ENCODE measurements around the gene FAM149B1.
"Not testable (repeated sequence)": the region's sequence is repeated elsewhere in the genome, so short reads cannot be mapped to it uniquely, and the experiment has no call there.

FAM149B1 gene

DNA sequence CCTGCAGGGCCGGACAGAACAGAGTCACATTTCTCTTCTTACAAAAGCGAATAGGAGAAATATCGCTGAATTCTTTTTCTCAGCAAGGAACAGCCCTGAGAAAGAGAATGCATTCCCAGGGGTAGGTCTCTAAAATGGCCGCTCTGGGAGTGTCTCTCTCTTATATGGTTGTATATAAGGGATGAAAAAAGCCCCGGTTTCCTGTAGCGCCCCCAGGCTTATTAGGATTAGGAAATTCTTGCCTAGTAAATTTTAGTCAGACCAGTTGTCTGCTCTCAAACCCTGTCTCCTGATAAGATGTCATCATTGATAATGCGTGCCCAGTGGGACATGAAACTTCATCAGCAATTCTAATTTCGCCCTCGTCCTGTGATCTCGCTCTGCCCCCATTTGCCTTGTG, 90.7 kb downstream of the FAM149B1 start:
- not testable (repeated sequence) for ATAC-seq

DNA sequence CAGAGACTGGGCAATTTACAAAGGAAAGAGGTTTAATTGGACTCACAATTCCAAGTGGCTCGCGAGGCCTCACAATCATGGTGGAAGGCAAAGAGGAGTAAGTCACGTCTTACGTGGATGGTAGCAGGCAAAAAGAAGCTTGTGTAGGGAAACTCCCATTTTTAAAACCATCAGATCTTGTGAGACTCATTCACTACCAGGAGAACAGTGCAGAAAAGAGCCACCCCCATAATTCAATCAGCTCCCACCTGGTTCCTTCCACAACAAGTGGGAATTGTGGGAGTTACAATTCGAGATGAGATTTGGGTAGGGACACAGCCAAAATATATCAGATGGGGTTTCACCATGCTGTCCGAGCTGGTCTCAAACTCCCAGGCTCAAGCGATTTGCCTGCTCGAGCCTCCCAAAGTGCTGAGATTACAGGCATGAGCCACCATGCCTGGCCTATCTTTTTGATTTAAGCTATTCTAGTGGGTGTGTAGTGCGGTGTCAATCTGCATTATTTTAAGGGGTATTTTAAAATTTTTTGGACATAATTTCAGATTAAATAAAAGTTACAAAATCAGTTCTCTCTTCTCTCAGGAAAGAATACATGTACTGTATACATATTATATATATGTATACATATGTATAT, 93.6 kb downstream of the FAM149B1 start:
- no peak for TF ChIP-seq ZNF70 (CRISPR knock-in tag; IDR thresholded peaks at IDR 0.05)
- TF ChIP-seq TOX (CRISPR knock-in tag; IDR thresholded peaks at IDR 0.05; ENCODE audit: borderline replicate concordance), result no peak
- TF ChIP-seq TCF4 (CRISPR knock-in tag; IDR thresholded peaks at IDR 0.05; ENCODE audit: borderline replicate concordance), result no peak
- ATAC-seq, result no peak

GRCh38 chr10:73262105-73262730, 94.3 kb downstream of the FAM149B1 start:
- ATAC-seq, result peak; percentile 91
- TF ChIP-seq TCF4 (CRISPR knock-in tag; IDR thresholded peaks at IDR 0.05; ENCODE audit: borderline replicate concordance) (no peak), ZNF70 (CRISPR knock-in tag; IDR thresholded peaks at IDR 0.05) (no peak), ISL1 (CRISPR knock-in tag; IDR thresholded peaks at IDR 0.05) (peak; percentile 50), TOX (CRISPR knock-in tag; IDR thresholded peaks at IDR 0.05; ENCODE audit: borderline replicate concordance) (no peak)

DNA sequence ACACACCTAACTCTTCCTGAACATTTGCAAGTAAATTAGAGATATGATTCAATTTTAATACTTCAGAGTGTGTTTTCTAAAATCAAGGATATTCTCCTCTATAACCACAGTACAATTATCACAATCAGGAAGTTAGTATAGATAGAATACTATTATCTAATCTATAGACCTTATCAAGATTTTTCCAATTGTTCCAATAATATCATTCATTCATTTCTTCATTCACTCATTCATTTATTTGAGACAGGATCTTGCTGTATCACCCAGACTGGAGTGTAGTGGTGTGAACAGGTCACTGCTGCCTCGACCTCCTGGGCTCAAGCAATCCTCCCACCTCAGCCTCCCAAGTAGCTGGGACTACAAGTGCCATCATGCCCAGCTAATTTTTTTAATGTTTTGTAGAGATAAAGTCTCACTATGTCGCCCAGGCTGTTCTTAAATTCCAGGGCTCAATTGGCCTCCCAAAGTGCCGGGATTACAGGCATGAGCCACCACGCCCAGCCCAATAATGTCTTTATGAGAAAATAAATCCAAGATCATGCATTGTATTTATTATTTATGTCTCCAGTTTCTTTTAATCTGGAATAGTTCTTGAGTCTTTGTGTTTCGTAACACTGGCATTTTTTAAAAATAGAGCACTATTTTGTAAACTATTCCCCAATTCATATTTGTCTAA, 95.1 kb downstream of the FAM149B1 start:
- no peak for ATAC-seq
- TF ChIP-seq ZFP3 (CRISPR knock-in tag; IDR thresholded peaks at IDR 0.05) (no peak), CSRNP3 (CRISPR knock-in tag; IDR thresholded peaks at IDR 0.05) (no peak), CSDC2 (CRISPR knock-in tag; IDR thresholded peaks at IDR 0.05) (no peak), TOX (CRISPR knock-in tag; IDR thresholded peaks at IDR 0.05; ENCODE audit: borderline replicate concordance) (no peak), TSHZ2 (CRISPR knock-in tag; IDR thresholded peaks at IDR 0.05) (no peak), ESRRG (CRISPR knock-in tag; IDR thresholded peaks at IDR 0.05) (no peak), SNAI2 (CRISPR knock-in tag; IDR thresholded peaks at IDR 0.05) (no peak), PPARA (CRISPR knock-in tag; IDR thresholded peaks at IDR 0.05; ENCODE audit: borderline replicate concordance) (no peak), ARNTL (CRISPR knock-in tag; IDR thresholded peaks at IDR 0.05; ENCODE audit: borderline replicate concordance, low read depth) (no peak), ZNF565 (CRISPR knock-in tag; conservative IDR thresholded peaks at IDR 0.05; ENCODE audit: low read depth) (no peak), ZC3H10 (CRISPR knock-in tag; IDR thresholded peaks at IDR 0.05) (no peak), OSR1 (CRISPR knock-in tag; IDR thresholded peaks at IDR 0.05) (no peak), ISL1 (CRISPR knock-in tag; IDR thresholded peaks at IDR 0.05) (no peak), ZFP30 (CRISPR knock-in tag; IDR thresholded peaks at IDR 0.05) (no peak), PATZ1 (CRISPR knock-in tag; IDR thresholded peaks at IDR 0.05; ENCODE audit: borderline replicate concordance) (no peak), RARB (CRISPR knock-in tag; IDR thresholded peaks at IDR 0.05) (no peak)
- TF ChIP-seq, protein P1, sequence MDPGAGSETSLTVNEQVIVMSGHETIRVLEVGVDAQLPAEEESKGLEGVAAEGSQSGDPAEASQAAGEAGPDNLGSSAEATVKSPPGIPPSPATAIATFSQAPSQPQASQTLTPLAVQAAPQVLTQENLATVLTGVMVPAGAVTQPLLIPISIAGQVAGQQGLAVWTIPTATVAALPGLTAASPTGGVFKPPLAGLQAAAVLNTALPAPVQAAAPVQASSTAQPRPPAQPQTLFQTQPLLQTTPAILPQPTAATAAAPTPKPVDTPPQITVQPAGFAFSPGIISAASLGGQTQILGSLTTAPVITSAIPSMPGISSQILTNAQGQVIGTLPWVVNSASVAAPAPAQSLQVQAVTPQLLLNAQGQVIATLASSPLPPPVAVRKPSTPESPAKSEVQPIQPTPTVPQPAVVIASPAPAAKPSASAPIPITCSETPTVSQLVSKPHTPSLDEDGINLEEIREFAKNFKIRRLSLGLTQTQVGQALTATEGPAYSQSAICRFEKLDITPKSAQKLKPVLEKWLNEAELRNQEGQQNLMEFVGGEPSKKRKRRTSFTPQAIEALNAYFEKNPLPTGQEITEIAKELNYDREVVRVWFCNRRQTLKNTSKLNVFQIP (CRISPR knock-in tag; IDR thresholded peaks at IDR 0.05; ENCODE audit: borderline replicate concordance, low read depth), result no peak

Measured in SK-N-SH treated with all-trans-retinoic acid at 6 μM for 48 hours (cell line).